Smooth muscle cell (in vitro differentiated cells): Measurements from ENCODE around the gene CEP135. TPM values are rescaled to one million over a fixed set of nuclear protein-coding genes. Genes with fewer than 3 reads are reported as not detected.

Source experiments
- DNase-seq: peaks from one replicate; lab custom pipeline; 2025; ENCODE audit not compliant: unreplicated experiment; lab: John Stamatoyannopoulos, UW
- H2AFZ ChIP-seq: fragments of 200-600 bp; sonication (generic); 2 replicates; pipeline ENCODE4 v1.6.0; 2016; ENCODE audit warnings: antibody characterized with exemption, low read depth, mild to moderate bottlenecking
- H3F3A ChIP-seq: fragments of 200-600 bp; sonication (generic); 2 replicates; pipeline ENCODE4 v1.6.0; 2017; ENCODE audit warnings: antibody characterized with exemption, low read depth
- H3K27ac ChIP-seq: fragments of 200-600 bp; sonication (generic); 2 replicates; pipeline ENCODE4 v1.5.1; 2016; ENCODE audit warnings: low read depth, mild to moderate bottlenecking
- H3K27me3 ChIP-seq: fragments of 200-600 bp; sonication (generic); 2 replicates; pipeline ENCODE4 v1.6.1; 2016; ENCODE audit warnings: low read depth, mild to moderate bottlenecking
- H3K36me3 ChIP-seq: fragments of 200-600 bp; sonication (generic); 2 replicates; pipeline ENCODE4 v1.5.1; 2016; ENCODE audit warnings: low read depth
- H3K4me1 ChIP-seq: fragments of 200-600 bp; sonication (generic); 2 replicates; pipeline ENCODE4 v1.5.1; 2016; ENCODE audit warnings: low read depth
- H3K4me2 ChIP-seq: fragments of 200-600 bp; sonication (generic); 2 replicates; pipeline ENCODE4 v1.6.0; 2016; ENCODE audit warnings: mild to moderate bottlenecking
- H3K4me3 ChIP-seq: fragments of 200-600 bp; sonication (generic); 2 replicates; pipeline ENCODE4 v1.5.1; 2016; ENCODE audit warnings: mild to moderate bottlenecking
- H3K79me2 ChIP-seq: fragments of 200-600 bp; sonication (generic); 2 replicates; pipeline ENCODE4 v1.6.0; 2016; ENCODE audit warnings: low read depth, mild to moderate bottlenecking
- H3K9ac ChIP-seq: fragments of 200-600 bp; sonication (generic); 2 replicates; pipeline ENCODE4 v1.6.0; 2016; ENCODE audit warnings: low read depth
- H3K9me3 ChIP-seq: fragments of 200-600 bp; sonication (generic); replicated peaks from 2 replicates; pipeline ENCODE4 v1.5.1; 2016; ENCODE audit warnings: low read depth
- H4K20me1 ChIP-seq: fragments of 200-600 bp; sonication (generic); 2 replicates; pipeline ENCODE4 v1.6.0; 2016; ENCODE audit warnings: low read depth
- WGBS: methylation state at CpG from one replicate; pipeline ENCODE4 v1.1.7; 2016; ENCODE audit warnings: low lambda C conversion rate; 5-methylcytosine and 5-hydroxymethylcytosine counted together
- polyA plus RNA-seq: library from polyadenylated mRNA; unstranded; fragments of >200 nt; fragmentation: Nextera tagmentation; extraction: Ambion mirVana; gene quantifications from 2 replicates; pipeline ENCODE4 v1.2.1, GENCODE V29; 2016
- total RNA-seq: library from RNA; depleted of rRNA; stranded (reverse); fragments of >200 nt; gene quantifications from 2 replicates; pipeline ENCODE4 v1.2.3, GENCODE V29; 2014
- TF ChIP-seq, protein P1 (sequence below): fragments of 200-600 bp; sonication (generic); IDR thresholded peaks from 2 replicates; pipeline ENCODE4 v1.5.1; 2017; ENCODE audit warnings: borderline replicate concordance, mild to moderate bottlenecking, antibody characterized with exemption; ENCODE audit not compliant: insufficient read depth, poor library complexity, severe bottlenecking

CEP135 gene
- total and polyA plus RNA-seq, 2 experiments from 2014 or later: 4.5 to 28.9 TPM

DNA sequence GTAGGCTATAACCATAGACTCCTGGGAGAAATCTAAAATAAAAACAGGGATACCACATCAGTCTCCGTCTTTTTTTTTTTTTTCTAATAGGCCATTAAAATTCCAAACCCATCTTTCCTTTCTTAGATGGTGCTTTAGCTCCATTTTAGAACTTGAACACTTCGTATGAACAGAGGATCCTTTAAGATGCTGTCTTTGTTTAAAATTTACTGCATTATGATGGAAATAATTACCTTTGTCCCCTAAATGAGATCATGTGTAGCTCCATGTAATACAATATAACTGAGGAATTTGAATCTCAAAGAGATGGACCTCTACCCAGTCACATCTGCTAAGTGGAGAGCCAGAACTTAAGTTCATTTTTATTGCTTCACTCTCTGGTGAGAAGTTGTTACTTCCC lies 47.9 kb downstream of the CEP135 start:
- Histone ChIP-seq H3K9me3 (no peaks in the 10 kb centered on the region), H3F3A (no peaks in the 10 kb centered on the region), H3K27ac (no peak overlapping the region), H3K4me2 (no peak overlapping the region), H3K79me2 (no peaks in the 10 kb centered on the region), H3K27me3 (no peaks in the 10 kb centered on the region), H4K20me1 (no peaks in the 10 kb centered on the region), H3K9ac (no peak overlapping the region), H2AFZ (no peak overlapping the region), H3K36me3 (peaks cover 14% of the 10 kb centered on the region), H3K4me3 (no peak overlapping the region), H3K4me1 (no peaks in the 10 kb centered on the region)
- TF ChIP-seq, protein P1, sequence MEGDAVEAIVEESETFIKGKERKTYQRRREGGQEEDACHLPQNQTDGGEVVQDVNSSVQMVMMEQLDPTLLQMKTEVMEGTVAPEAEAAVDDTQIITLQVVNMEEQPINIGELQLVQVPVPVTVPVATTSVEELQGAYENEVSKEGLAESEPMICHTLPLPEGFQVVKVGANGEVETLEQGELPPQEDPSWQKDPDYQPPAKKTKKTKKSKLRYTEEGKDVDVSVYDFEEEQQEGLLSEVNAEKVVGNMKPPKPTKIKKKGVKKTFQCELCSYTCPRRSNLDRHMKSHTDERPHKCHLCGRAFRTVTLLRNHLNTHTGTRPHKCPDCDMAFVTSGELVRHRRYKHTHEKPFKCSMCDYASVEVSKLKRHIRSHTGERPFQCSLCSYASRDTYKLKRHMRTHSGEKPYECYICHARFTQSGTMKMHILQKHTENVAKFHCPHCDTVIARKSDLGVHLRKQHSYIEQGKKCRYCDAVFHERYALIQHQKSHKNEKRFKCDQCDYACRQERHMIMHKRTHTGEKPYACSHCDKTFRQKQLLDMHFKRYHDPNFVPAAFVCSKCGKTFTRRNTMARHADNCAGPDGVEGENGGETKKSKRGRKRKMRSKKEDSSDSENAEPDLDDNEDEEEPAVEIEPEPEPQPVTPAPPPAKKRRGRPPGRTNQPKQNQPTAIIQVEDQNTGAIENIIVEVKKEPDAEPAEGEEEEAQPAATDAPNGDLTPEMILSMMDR: no peak
- no peak for DNase-seq
- 94% methylated on average over 2 of the region's 2 CpGs for WGBS

DNA sequence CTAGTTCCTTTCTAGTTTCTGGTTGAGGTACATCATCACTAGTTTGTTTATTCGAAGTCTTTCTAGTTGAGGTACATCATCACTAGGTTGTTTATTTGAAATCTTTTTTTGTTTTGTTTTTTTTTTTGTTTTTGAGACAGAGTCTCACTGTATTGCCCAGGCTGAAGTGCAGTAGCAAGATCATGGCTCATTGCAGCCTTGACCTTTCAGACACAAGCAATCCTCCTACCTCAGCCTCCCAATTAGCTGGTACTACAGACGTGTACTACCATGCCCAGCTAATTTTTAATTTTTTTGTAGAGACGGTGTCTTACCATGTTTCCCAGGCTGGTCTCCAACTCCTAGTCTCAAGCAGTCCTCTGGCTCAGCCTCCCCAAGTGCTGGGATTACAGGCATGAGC lies 54.9 kb downstream of the CEP135 start:
- no peak for DNase-seq
- no peak overlapping the region for H3K9ac ChIP-seq
- H3F3A ChIP-seq: no peaks in the 10 kb centered on the region
- H3K27me3 ChIP-seq: no peaks in the 10 kb centered on the region
- H3K4me3 ChIP-seq: no peak overlapping the region
- WGBS: 97% methylated on average over 3 of the region's 3 CpGs
- peaks cover 20% of the 10 kb centered on the region for H3K36me3 ChIP-seq
- no peaks in the 10 kb centered on the region for H4K20me1 ChIP-seq
- H3K4me1 ChIP-seq: no peaks in the 10 kb centered on the region
- H3K27ac ChIP-seq: no peak overlapping the region
- H2AFZ ChIP-seq: no peak overlapping the region
- H3K79me2 ChIP-seq: no peaks in the 10 kb centered on the region
- TF ChIP-seq, protein P1: no peak
- H3K9me3 ChIP-seq: peaks cover 2% of the 10 kb centered on the region
- no peak overlapping the region for H3K4me2 ChIP-seq

DNA sequence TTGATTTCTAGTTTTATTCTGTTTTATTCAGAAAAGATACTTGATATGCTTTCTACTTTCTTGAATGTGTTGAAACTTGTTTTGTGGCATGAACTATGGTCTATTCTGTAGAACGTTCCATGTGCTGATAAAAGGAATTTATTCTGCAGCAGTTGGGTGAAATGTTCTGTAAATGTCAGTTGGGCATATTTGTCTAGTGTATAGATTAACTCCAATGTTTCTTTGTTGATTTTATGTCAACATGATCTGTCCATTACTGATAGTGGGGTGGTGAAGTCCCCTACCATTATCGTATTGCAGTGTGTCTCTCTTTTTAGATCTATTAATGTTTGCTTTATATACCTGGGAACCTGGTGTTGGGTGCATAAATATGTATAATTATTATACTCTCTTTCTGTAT lies 55.5 kb downstream of the CEP135 start:
- Histone ChIP-seq H3K9me3 (peaks cover 2% of the 10 kb centered on the region), H3K36me3 (peaks cover 20% of the 10 kb centered on the region), H4K20me1 (no peaks in the 10 kb centered on the region), H3K79me2 (no peaks in the 10 kb centered on the region), H2AFZ (no peak overlapping the region), H3K4me2 (no peak overlapping the region), H3K4me1 (no peaks in the 10 kb centered on the region), H3K4me3 (no peak overlapping the region), H3K9ac (no peak overlapping the region), H3K27ac (no peak overlapping the region), H3K27me3 (no peaks in the 10 kb centered on the region), H3F3A (no peaks in the 10 kb centered on the region)
- WGBS: 93% methylated on average over 2 of the region's 2 CpGs
- DNase-seq: no peak
- TF ChIP-seq, protein P1: no peak

DNA sequence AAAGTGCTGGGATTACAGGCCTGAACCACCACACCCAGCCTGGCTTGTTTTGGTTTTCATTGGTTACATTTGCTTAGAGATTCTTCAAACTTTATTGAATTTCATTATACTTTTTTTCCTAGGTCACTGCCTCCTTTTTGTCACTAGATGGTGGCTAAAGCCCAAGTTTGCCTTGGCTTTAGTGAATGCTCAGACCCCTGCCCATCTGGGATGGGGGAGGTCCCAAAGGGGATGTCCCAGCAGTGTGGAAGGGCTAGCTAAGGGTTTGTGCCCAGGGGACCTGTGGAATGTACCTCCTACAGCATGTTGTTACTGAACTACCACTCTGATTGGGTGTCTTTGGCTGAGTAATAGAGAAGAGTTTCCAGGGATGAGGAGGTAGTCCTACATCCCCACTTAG lies 58.4 kb downstream of the CEP135 start:
- Histone ChIP-seq H2AFZ (no peak overlapping the region), H3K36me3 (peaks cover 9% of the 10 kb centered on the region), H3K27me3 (no peaks in the 10 kb centered on the region), H4K20me1 (no peaks in the 10 kb centered on the region), H3K4me1 (no peaks in the 10 kb centered on the region), H3K4me3 (no peak overlapping the region), H3K27ac (no peak overlapping the region), H3K9me3 (peaks cover 2% of the 10 kb centered on the region), H3F3A (no peaks in the 10 kb centered on the region), H3K9ac (no peak overlapping the region), H3K4me2 (no peak overlapping the region), H3K79me2 (no peaks in the 10 kb centered on the region)
- TF ChIP-seq, protein P1: no peak
- no peak for DNase-seq
